ENCODE data around the gene TMEM255B.
A peak's percentile ranks its signal among the peaks of the same experiment; 100 is the strongest.

The TMEM255B gene

DNA sequence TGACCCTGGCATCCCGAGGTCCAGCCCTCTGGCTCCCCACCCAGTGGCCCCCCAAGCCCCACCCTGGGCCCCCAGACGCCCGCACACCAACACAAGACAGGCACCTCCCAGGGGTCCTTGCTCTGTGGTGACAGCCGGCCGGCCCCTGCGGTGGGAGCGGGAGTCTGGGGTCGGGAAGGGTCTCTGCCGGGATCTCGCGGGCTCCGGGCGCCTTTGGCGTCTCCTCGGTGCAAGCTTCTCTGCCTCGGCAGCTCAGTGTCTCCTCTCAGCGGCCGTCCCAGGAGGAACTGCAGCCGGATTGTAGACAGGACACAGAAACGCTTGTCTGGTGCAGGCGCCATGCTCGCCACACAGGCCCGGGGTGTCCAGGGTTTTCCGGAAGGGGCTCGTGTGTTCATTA lies 43.7 kb downstream of the TMEM255B start:
- no peaks in the 10 kb centered on the region for H3K27me3 Mint-ChIP-seq
- no peak overlapping the region for H3K4me3 Mint-ChIP-seq
- H3K27ac Mint-ChIP-seq (ENCODE audit: low read depth), result no peak overlapping the region
- DNase-seq (ENCODE audit: low spot score in 2 of 2) (no peak), ATAC-seq (replicated peaks; ENCODE audit: extremely low read depth, poor library complexity, severe bottlenecking) (no peak)
- peaks cover under 1% of the 10 kb centered on the region for H3K4me1 Mint-ChIP-seq
- no peaks in the 10 kb centered on the region for H3K9me3 Mint-ChIP-seq
- no peaks in the 10 kb centered on the region for H3K36me3 Mint-ChIP-seq (ENCODE audit: insufficient read depth)

DNA sequence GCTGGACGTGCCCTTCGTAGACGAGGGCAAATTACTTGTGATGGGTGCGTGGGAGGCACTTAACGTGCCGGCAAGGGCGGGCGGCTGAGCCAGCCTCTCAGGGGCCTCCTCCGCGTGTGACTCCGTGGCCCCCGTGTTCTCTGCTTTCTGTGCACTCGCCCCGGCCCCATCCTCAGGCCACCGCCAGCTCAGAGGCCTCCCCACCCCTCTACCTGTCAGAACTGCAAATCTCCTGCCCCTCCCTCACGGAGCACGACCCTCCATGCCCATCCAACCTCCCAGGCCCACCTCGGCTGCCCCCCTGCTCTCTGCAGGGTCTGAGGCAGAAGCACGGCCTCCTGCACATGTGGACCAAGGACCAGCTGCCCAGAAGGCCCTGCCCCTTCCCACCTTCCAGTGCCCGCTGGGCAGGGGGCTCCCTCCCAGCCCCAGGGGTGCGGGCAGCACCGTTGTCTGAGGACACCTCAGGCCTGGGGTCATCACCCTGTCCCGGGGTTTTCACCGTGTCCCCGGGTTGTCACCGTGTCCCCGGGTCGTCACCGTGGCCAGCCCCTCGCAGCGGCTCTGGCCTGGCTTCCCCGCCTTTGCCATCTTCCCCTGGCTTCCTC lies 44.5 kb downstream of the TMEM255B start:
- Mint-ChIP-seq H3K4me1 (peaks cover 8% of the 10 kb centered on the region), H3K9me3 (no peaks in the 10 kb centered on the region), H3K27ac (ENCODE audit: low read depth) (no peak overlapping the region), H3K4me3 (no peak overlapping the region), H3K27me3 (no peaks in the 10 kb centered on the region), H3K36me3 (ENCODE audit: insufficient read depth) (no peaks in the 10 kb centered on the region)
- ATAC-seq (replicated peaks; ENCODE audit: extremely low read depth, poor library complexity, severe bottlenecking) (no peak), DNase-seq (ENCODE audit: low spot score in 2 of 2) (no peak)

DNA sequence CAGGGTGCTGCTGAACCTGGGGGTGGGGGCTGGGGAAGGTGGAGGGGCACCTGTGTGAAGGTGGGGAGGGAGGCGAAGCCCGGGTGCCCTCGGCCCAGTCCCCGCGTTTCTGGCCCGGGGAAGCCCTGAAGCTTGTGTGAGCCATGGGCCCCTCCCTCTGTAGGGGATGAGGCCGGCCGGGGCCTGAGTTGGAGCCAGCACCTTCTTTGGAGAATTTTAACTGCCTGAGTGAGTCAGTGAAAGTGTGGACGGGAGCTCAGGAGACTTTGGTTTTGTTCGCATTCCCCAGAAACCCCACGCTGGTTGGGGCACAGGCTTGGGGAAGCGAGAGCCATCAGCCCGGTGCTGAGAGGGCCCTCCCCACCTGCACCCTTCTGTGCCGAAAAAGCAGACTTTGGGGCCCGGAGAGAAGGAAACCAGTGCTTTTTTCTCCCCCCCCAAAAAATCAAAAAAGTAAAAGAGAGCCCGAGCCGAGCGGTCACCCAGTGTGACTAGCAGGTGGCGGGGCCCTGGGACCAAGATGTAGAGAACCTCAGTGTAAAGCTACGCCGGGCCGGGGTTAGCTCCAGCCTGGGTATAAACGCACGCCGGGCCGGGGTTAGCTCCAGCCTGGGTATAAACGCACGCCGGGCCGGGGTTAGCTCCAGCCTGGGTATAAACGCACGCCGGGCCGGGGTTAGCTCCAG lies 45.1 kb downstream of the TMEM255B start:
- no peaks in the 10 kb centered on the region for H3K27me3 Mint-ChIP-seq
- ATAC-seq (replicated peaks; ENCODE audit: extremely low read depth, poor library complexity, severe bottlenecking) (no peak), DNase-seq (ENCODE audit: low spot score in 2 of 2) (no peak)
- no peaks in the 10 kb centered on the region for H3K36me3 Mint-ChIP-seq (ENCODE audit: insufficient read depth)
- no peak overlapping the region for H3K27ac Mint-ChIP-seq (ENCODE audit: low read depth)
- H3K4me3 Mint-ChIP-seq, result no peak overlapping the region
- no peaks in the 10 kb centered on the region for H3K9me3 Mint-ChIP-seq
- peaks cover 11% of the 10 kb centered on the region for H3K4me1 Mint-ChIP-seq

GRCh38 chr13:113804703-113805430 lies 45.8 kb downstream of the TMEM255B start:
- Mint-ChIP-seq H3K27me3 (no peaks in the 10 kb centered on the region), H3K36me3 (ENCODE audit: insufficient read depth) (no peaks in the 10 kb centered on the region)
- ATAC-seq (replicated peaks; ENCODE audit: extremely low read depth, poor library complexity, severe bottlenecking), result no peak

GRCh38 chr13:113805431-113806103 lies 46.5 kb downstream of the TMEM255B start:
- Mint-ChIP-seq H3K4me3 (no peak overlapping the region), H3K27me3 (no peaks in the 10 kb centered on the region), H3K27ac (ENCODE audit: low read depth) (no peak overlapping the region), H3K9me3 (no peaks in the 10 kb centered on the region), H3K4me1 (peaks cover 11% of the 10 kb centered on the region), H3K36me3 (ENCODE audit: insufficient read depth) (no peaks in the 10 kb centered on the region)
- no peak for ATAC-seq (replicated peaks; ENCODE audit: extremely low read depth, poor library complexity, severe bottlenecking)
- DNase-seq (ENCODE audit: low spot score in 2 of 2), result no peak

More at GRCh38 chr13:113804703-113805430, 45.8 kb downstream of the TMEM255B start:
- H3K27ac Mint-ChIP-seq (ENCODE audit: low read depth), result no peak overlapping the region
- H3K4me3 Mint-ChIP-seq, result no peak overlapping the region
- H3K9me3 Mint-ChIP-seq, result no peaks in the 10 kb centered on the region
- H3K4me1 Mint-ChIP-seq, result peaks cover 11% of the 10 kb centered on the region
- no peak for DNase-seq (ENCODE audit: low spot score in 2 of 2)

- DNase-seq (ENCODE audit: low spot score in 2 of 2) (no peak), ATAC-seq (replicated peaks; ENCODE audit: extremely low read depth, poor library complexity, severe bottlenecking) (no peak)
- no peaks in the 10 kb centered on the region for H3K9me3 Mint-ChIP-seq
- no peaks in the 10 kb centered on the region for H3K27me3 Mint-ChIP-seq
- H3K27ac Mint-ChIP-seq (ENCODE audit: low read depth), result no peak overlapping the region
- H3K4me3 Mint-ChIP-seq, result no peak overlapping the region
- no peaks in the 10 kb centered on the region for H3K36me3 Mint-ChIP-seq (ENCODE audit: insufficient read depth)
- peaks cover 11% of the 10 kb centered on the region for H3K4me1 Mint-ChIP-seq
Measured at GRCh38 chr13:113806104-113806471, 47.1 kb downstream of the TMEM255B start.

GRCh38 chr13:113806526-113806925 lies 47.5 kb downstream of the TMEM255B start:
- no peak overlapping the region for H3K27ac Mint-ChIP-seq (ENCODE audit: low read depth)
- no peak for DNase-seq (ENCODE audit: low spot score in 2 of 2)
- no peaks in the 10 kb centered on the region for H3K27me3 Mint-ChIP-seq
- no peak for ATAC-seq (replicated peaks; ENCODE audit: extremely low read depth, poor library complexity, severe bottlenecking)
- no peak overlapping the region for H3K4me3 Mint-ChIP-seq
- H3K4me1 Mint-ChIP-seq, result peaks cover 11% of the 10 kb centered on the region
- H3K9me3 Mint-ChIP-seq, result no peaks in the 10 kb centered on the region
- H3K36me3 Mint-ChIP-seq (ENCODE audit: insufficient read depth), result no peaks in the 10 kb centered on the region

- H3K27ac Mint-ChIP-seq (ENCODE audit: low read depth), result peak overlapping the region; percentile 62
Measured at GRCh38 chr13:113808058-113808834, 49.2 kb downstream of the TMEM255B start.

GRCh38 chr13:113809934-113810333 lies 50.9 kb downstream of the TMEM255B start:
- H3K4me3 Mint-ChIP-seq, result no peak overlapping the region
- H3K9me3 Mint-ChIP-seq, result no peaks in the 10 kb centered on the region
- H3K27ac Mint-ChIP-seq (ENCODE audit: low read depth), result no peak overlapping the region
- H3K36me3 Mint-ChIP-seq (ENCODE audit: insufficient read depth), result no peaks in the 10 kb centered on the region
- no peak for DNase-seq (ENCODE audit: low spot score in 2 of 2)
- peaks cover 11% of the 10 kb centered on the region for H3K4me1 Mint-ChIP-seq
- H3K27me3 Mint-ChIP-seq, result peaks cover 4% of the 10 kb centered on the region
- ATAC-seq (replicated peaks; ENCODE audit: extremely low read depth, poor library complexity, severe bottlenecking), result no peak

More at GRCh38 chr13:113808058-113808834, 49.2 kb downstream of the TMEM255B start:
- H3K4me3 Mint-ChIP-seq, result no peak overlapping the region
- H3K9me3 Mint-ChIP-seq, result no peaks in the 10 kb centered on the region
- DNase-seq (ENCODE audit: low spot score in 2 of 2), result no peak
- H3K27me3 Mint-ChIP-seq, result no peaks in the 10 kb centered on the region
- ATAC-seq (replicated peaks; ENCODE audit: extremely low read depth, poor library complexity, severe bottlenecking), result no peak
- H3K36me3 Mint-ChIP-seq (ENCODE audit: insufficient read depth), result no peaks in the 10 kb centered on the region
- H3K4me1 Mint-ChIP-seq, result peaks cover 11% of the 10 kb centered on the region

- ATAC-seq (replicated peaks; ENCODE audit: extremely low read depth, poor library complexity, severe bottlenecking) (no peak), DNase-seq (ENCODE audit: low spot score in 2 of 2) (no peak)
- peaks cover 2% of the 10 kb centered on the region for H3K36me3 Mint-ChIP-seq (ENCODE audit: insufficient read depth)
- peaks cover 11% of the 10 kb centered on the region for H3K27me3 Mint-ChIP-seq
- peaks cover 15% of the 10 kb centered on the region for H3K4me1 Mint-ChIP-seq
- no peaks in the 10 kb centered on the region for H3K9me3 Mint-ChIP-seq
- H3K27ac Mint-ChIP-seq (ENCODE audit: low read depth), result no peak overlapping the region
- no peak overlapping the region for H3K4me3 Mint-ChIP-seq
Measured at GRCh38 chr13:113810640-113811039, 51.6 kb downstream of the TMEM255B start.

DNA sequence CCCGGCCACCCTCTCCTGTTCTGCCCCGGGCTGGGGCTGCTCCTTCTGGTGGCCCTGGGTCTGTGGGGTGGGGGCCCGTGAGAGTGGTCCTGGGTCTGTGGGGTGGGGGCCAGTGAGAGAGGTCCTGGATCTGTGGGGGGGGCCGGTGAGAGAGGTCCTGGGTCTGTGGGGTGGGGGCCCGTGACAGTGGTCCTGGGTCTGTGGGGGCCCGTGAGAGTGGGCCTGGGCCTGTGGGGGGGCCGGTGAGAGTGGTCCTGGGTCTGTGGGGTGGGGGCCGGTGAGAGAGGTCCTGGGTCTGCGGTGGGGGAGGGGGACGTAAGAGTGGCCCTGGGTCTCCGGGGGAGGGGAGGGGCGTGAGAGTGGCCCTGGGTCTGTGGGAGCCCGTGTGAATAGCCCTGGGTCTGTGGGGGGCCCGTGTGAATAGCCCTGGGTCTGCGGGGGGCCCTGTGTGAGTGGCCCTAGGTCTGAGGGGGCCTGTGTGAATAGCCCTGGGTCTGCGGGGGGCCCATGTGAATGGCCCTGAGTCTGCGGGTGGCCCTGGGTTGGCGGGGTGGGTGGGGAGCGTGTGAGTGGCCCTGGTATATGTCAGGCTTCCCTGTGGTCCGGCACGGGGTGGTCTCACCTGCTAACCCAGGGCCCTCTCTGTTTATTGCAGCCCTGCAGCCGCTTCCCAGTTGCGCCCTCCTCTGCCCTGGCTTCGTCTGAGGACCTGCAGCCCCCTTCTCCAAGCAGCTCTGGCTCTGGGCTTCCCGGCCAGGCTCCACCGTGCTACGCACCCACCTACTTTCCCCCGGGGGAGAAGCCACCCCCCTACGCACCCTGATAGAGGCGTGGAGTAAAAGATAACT lies 52.3 kb downstream of the TMEM255B start:
- H3K27me3 Mint-ChIP-seq, result peaks cover 16% of the 10 kb centered on the region
- DNase-seq (ENCODE audit: low spot score in 2 of 2) (no peak), ATAC-seq (replicated peaks; ENCODE audit: extremely low read depth, poor library complexity, severe bottlenecking) (no peak)
- no peak overlapping the region for H3K27ac Mint-ChIP-seq (ENCODE audit: low read depth)
- no peaks in the 10 kb centered on the region for H3K9me3 Mint-ChIP-seq
- peaks cover 2% of the 10 kb centered on the region for H3K36me3 Mint-ChIP-seq (ENCODE audit: insufficient read depth)
- H3K4me1 Mint-ChIP-seq, result peaks cover 21% of the 10 kb centered on the region
- no peak overlapping the region for H3K4me3 Mint-ChIP-seq
